Activated CD4-positive, alpha-beta T cell treated with anti-CD3 and anti-CD28 coated beads, Interleukin-2, amount 50 U/mL, for 4 hours (primary cell): ENCODE results near the gene MYADM.
A peak's percentile ranks its signal among the peaks of the same experiment; 100 is the strongest.
"Not testable (repeated sequence)": the region's sequence is repeated elsewhere in the genome, so short reads cannot be mapped to it uniquely, and the experiment has no call there.

Source experiments
- DNase-seq, 2 experiments: peaks; one replicate each; pipeline ENCODE4 v3.0.0-alpha.2; 2020

The MYADM gene

DNA sequence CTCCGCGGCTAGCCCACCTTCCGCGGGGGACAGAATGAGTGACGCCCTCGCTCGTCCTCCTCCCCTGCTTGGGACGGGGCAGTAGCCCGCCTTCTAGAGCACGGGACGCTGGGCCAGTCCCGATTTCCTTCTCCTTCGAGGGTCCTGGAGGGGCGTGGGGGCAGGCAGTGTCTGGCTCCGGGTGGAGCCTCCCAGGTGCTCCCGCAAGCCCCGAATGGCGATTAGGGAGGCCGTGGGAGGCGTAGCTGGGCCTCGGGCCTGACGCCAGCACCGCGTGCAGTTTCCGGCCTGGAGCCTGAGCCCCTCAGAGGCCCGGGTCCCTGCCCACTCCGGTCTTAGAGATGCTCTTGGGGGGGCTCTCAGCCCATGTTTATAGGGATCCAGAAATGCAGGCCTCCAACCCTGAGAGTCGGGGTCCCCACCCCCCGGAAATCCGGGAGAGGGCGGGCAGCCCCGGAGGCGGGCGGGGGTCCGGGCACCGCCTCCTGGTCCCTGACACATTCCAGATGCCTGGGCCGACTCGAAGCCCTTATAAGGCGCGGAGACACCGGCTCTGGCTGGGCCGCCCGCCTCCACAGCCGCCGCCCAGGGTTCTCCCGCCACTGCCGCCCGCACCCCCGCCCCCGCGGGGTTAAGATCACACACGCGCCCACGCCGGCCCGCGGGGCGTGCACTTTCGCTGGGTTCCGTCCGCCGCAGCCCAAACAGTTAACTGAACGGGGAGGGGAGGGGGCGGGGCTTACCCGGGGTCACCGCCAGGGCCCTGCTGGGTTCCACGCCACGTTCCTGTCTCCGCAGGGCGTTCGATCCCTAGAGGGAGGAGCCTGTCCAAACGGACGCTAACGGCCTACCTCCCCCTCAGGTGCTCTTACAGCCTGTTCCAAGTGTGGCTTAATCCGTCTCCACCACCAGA is 1.5 kb downstream of the MYADM start:
- peak; percentile 73 to 79 for DNase-seq

DNA sequence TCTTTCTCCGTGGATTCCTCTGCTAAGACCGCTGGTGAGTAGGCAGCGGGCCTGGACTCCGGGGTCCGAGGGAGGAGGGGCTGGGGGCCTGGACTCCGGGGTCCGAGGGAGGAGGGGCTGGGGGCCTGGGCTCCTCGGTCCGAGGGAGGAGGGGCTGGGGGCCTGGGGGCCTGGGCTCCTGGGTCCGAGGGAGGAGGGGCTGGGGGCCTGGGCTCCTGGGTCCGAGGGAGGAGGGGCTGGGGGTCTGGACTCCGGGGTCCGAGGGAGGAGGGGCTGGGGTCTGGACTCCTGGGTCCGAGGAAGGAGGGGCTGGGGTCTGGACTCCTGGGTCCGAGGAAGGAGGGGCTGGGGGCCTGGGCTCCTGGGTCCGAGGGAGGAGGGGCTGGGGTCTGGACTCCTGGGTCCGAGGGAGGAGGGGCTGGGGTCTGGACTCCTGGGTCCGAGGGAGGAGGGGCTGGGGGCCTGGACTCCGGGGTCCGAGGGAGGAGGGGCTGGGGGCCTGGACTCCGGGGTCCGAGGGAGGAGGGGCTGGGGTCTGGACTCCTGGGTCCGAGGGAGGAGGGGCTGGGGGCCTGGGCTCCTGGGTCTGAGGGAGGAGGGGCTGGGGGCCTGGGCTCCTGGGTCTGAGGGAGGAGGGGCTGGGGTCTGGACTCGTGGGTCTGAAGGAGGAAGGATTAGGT is 2.3 kb downstream of the MYADM start:
- not testable (repeated sequence) for DNase-seq

DNA sequence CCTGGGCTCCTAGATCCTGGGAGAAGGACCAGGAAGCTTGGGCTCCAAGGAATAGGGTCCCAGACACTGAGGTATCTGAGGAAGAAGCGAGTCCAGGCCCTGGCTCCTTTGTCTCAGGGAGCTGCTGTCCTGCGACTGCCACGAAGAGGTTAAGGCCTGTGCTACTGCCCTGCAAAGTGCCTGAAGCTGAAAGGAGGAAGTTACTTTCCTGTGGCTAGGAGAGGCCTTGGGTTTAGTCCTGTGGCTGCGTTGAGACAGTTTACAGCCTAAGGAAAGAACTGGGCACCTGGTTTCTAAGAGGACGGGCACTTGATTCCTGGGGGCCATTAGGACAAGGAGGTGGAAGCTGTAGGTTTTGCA is 2.8 kb downstream of the MYADM start:
- DNase-seq, result no peak

DNA sequence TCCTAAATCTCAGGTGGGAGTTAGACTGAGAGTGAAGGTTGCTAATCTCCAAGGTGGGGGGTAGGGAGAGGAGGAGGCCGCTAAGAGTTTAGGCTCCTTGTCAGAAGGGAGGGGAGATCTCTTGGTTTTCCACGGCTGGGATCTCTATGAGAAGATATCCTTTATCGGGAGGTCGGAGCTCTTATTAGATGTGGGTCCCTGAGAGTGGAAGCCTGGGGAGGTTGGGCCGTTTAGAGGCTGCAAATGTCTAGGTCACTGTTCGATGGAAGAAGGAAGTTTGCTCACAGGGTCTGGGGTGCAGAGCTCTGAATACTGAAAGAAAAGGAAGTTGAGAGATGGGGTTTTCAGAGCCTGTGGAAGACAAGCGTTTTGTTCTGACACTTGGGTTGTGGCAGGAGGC is 3.8 kb downstream of the MYADM start:
- DNase-seq, result no peak

DNA sequence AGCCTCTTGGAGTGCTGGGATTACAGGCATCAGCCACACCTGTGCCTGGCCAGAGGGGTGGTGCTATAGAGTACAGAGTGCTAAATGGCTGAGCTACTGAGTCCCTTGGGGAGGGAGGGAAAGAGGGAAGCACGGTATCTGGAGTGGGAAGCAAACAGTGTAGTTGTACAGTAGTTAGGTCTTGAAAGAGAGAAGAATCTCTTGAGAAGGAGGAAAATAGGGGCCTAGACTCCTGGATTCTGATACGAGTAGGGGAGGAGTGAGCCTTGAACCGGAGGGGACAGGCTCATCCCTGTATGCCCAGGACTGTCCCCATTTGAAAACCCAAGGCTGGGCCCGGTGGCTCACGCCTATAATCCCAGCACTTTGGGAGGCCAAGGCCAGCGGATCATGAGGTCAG is 5.1 kb downstream of the MYADM start:
- no peak for DNase-seq

DNA sequence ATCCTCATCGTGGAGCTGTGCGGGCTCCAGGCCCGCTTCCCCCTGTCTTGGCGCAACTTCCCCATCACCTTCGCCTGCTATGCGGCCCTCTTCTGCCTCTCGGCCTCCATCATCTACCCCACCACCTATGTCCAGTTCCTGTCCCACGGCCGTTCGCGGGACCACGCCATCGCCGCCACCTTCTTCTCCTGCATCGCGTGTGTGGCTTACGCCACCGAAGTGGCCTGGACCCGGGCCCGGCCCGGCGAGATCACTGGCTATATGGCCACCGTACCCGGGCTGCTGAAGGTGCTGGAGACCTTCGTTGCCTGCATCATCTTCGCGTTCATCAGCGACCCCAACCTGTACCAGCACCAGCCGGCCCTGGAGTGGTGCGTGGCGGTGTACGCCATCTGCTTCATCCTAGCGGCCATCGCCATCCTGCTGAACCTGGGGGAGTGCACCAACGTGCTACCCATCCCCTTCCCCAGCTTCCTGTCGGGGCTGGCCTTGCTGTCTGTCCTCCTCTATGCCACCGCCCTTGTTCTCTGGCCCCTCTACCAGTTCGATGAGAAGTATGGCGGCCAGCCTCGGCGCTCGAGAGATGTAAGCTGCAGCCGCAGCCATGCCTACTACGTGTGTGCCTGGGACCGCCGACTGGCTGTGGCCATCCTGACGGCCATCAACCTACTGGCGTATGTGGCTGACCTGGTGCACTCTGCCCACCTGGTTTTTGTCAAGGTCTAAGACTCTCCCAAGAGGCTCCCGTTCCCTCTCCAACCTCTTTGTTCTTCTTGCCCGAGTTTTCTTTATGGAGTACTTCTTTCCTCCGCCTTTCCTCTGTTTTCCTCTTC is 6.3 kb downstream of the MYADM start:
- no peak for DNase-seq

DNA sequence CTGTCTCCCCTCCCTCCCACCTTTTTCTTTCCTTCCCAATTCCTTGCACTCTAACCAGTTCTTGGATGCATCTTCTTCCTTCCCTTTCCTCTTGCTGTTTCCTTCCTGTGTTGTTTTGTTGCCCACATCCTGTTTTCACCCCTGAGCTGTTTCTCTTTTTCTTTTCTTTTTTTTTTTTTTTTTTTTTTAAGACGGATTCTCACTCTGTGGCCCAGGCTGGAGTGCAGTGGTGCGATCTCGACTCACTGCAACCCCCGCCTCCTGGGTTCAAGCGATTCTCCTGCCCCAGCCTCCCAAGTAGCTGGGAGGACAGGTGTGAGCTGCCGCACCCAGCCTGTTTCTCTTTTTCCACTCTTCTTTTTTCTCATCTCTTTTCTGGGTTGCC is 6.9 kb downstream of the MYADM start:
- no peak for DNase-seq

DNA sequence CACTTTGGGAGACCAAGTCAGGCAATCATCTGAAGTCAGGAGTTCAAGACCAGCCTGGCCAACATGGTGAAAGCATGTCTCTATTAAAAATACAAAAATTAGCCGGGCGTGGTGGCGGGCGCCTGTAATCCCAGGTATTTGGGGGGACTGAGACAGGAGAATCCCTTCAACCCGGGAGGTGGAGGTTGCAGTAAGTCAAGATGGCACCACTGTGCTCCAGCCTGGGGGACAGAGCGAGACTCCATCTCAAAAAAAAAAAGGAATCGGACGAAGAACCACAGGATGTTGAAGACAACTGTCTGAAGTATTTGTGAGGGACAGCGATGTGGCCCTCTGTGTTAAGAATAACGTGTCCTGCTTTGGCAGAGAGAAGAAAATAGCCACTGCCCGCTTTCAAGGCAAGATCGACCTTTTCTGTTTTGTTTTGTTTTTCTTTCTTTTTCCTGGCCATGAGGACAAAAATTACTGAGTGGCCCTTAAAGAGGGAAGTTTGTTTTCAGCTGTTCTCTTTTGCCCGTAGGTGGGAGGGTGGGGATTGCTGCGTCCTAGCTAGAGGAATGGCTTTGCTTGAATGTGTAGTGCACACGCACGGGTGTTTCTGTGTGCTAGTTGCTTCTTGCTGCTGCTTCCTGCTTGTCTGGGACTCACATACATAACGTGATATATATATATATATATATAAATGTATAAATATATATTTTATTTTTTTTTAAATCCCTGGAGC is 8.1 kb downstream of the MYADM start:
- no peak for DNase-seq

DNA sequence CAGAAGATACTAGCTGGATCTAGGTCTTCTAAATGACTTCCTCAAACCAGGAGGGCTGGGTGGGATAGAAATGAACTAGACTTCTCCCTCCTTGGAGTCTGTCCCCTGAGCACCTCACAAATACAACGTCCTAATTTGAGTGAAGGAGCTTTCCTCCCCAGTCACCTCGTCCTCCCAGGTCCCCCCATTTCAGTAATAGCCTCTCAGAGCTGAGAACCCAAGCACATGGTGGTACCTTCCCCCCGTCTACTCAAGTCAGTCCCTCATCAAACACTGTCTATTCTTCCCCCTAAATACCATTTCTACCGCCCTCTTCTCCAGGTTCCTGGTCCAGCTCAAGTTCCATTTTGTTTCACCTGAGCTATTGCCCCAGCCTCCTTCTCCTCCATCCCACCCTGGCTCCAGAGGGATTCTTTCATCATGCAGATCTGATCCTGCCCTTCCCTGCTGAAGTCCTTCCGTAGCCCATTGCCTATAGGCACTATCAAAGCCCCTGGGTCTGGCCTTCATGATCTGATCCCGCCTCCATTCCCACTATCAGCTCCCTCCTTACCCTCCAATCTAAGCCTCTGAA is 9.1 kb downstream of the MYADM start:
- DNase-seq, result no peak

DNA sequence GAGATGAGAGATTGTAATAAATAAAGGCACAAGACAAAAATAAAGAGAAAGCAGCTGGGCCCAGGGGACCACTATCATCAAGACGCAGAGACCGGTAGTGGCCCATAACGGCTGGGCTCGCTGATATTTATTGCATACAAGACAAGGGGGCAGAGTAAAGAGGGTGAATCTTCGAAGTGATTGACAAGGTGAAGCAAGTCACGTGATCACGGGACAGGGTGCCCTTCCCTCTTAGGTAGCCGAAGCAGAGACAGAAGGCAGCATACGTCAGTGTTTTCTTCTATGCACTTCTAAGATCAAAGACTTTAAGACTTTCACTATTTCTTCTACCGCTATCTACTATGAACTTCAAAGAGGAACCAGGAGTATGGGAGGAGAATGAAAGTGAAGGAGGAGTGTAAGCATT is 9.7 kb downstream of the MYADM start:
- no peak for DNase-seq

DNA sequence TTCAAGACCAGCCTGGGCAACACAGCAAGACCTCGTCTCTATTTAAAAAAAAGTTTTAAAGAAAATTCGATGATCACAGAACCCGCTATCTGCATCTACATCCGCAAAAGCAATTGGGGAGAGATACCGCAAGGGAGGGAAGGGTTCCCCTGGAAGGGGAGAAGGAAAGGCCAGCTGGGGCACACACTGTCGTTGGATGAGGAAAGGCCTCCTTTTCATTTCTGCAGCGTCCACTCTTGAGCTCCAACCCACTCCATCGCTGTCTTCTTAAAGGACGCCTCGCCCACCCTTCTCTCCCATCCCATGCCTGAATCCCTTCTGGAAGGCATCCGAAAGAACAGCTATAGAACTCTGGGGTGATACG is 11.1 kb downstream of the MYADM start:
- DNase-seq, result no peak

DNA sequence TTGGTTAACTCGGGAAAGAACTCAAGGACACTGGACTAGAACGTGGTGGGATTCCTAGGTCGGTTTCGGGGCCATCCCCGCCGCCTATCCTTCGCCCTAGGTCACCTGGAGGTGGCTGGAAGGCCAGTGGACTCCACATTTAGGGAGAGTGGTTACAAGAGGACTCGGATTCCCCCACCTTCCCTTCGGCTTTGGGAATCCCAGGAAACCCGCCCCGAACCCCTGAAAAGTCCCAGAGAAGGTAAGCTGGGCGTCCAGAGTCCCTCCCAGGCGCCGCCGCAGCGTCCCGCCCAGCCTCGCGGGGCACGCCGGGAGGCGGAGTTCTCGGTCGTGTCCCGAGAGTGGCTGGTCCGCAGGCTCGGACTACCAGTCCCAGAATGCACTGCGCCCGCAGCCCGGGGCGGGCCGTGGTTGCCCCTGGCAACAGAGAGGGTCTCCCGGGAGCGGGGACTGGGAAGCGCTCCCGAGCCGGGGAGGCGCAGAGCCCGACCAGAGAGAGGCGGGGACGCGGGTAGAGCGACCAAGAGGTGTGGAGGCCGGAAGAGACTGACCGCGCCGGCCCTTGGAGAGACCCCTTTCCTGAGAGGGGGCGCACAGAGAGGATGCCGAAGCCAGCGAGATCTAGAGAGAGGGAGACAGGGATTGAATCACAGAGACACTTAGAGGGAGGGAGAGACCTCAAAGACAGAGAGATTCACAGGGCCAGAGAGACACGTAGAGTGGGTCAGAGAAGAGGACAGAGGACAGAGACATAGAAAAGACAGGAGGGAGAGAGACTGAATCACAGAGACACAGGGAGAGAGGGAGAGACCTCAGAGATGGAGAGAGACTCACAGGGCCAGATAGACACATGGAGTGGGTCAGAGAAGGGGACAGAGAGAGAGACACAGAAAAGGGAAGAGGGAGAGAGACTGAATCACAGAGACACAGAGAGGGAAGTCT is 11.7 kb downstream of the MYADM start:
- peak; percentile 61 to 65 for DNase-seq

DNA sequence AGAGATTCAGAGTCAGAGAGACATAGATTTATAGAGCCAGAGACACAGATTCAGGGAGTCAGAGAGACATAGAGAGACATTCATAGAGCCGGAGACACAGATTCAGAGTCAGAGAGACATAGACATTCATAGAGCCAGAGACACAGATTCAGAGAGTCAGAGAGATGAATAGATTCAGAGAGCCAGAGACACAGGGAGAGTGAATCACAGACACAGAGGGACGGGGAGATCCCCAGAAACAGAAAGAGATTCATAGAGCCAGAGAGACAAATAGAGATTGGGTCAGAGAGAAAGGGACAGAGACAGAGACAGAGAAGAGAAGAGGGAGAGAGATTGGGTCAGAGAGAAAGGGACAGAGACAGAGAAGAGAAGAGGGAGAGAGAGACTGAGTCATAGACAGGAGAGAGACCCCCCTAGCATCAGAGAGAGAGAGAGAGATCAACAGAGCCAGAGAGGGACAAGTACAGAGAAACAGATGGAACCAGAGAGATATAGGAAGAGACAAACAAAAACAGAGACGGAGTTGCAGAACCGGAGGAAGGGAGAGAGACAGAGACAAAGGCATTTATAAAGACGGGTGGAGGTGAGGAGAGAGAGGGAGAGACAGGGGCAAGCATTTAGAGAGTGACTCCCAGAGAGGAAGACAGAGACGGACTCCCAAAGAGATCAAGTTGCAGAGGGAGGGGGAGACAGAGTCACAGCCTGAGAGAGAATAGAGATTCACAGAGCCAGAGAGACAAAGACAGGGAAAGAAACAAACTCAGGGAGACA is 13.2 kb downstream of the MYADM start:
- DNase-seq, result no peak

DNA sequence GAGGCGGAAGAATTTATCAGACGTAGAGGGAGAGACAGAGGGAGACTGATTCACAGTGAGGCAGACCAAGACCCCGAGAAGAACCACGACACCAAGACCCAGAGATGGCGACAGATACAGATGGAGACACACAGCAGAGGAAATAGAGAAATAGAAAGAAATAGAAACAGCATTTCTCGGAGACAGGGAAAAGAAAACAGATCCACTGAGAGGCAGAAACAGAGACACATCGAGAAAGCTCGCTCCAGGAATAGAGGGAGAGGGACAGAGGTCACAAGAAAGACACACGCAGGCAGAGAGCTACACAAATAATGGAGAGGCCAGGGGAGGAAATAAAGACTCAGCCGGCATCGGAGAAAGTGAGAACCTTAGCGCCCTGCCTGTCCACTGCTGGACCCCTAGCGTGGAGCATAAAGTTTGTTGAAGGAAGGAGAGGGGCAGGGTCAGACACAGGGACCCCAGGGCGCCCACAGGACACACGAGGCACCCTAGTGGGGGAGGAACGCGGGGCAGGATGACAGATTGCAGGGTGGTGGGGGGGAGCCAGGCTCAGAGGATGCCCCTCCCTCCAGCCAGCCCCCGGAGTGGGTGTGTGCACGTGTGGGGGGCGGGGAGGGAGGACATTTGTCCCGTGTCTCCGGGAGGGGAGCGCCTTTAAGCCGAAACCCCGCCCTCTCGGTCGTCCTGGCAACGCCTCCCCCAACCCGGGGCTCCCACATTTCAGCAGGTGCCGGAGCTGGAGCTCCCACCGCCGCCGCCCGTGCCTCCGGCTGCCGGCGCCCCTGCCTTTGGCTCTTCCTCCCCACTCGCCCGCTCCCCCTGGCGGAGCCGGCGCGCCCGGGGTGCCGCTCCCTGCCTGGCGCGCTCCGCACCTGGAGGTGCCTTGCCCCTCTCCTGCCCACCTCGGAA is 14.1 kb downstream of the MYADM start, which contains the start of gene PRKCG:
PRKCG (plus strand) TSS at position 716 of the 909 bp plus-strand sequence. CDS start 298 bp downstream, outside the sequence.
- peak; percentile 36 to 37 for DNase-seq

DNA sequence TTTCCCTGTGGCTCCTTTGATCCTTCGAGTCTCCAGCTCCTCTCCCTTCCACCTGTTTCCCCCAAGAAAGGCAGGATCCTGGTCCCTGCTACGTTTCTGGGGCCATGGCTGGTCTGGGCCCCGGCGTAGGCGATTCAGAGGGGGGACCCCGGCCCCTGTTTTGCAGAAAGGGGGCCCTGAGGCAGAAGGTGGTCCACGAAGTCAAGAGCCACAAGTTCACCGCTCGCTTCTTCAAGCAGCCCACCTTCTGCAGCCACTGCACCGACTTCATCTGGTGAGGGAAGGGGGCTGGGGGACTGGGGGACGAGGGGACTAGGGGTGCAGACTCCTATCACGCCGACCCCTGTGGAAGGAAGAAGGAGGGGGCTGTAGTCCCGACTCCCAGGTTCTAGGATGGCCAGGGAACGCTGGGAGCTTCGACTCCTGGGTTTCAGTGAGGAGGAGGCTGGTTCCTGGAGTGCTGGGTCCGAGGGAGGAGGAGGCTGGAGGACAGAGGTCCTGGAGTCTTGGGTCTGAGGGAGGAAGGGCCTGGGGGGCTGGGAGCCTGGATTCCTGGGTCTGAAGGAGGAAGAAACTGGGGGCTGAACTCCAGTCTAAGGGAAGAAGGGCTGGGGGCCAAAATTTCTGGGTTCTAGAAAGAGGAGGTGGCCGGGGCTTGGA is 14.8 kb downstream of the MYADM start:
- no peak for DNase-seq

DNA sequence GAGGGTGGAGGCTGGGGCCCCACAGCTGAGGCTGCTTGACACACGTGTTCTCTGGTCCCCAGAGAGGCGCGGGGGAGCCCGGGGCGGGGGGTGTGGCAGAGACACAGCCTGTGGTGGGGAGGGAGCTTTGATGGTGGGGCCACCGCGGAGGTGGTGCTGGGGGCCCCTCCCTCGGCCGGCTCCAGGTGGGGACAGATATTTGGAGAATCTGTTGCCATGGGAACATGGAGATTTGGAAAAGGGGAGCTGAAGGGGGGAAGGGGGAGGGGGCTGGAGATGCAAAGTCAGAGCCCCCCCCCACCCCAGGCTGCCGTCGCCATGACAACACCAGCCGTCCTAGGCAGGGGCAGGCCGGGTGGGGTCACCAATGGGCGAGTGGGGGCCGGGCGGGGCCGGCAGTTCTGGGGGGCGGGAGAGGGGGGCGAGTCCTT is 15.6 kb downstream of the MYADM start:
- no peak for DNase-seq

DNA sequence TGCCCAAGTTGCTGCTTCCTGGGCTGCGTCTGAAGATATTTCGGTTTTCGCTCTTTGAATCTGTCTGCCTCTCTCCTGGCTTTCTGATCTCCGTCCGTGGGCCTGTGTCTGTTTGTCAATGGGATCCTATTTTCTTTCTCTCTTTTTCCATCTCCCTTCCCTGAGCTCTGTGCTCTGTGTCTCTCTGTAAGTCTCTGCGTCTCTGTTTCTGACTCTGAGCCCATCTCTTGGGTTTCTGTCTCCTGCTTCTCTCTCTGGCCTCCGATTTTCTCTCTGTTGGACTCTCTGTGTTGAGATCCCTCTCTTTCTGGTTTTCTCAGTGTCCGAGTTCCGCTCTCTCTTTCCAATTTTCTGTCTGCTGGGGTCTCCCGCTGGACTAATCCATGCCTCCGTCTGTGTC is 16.1 kb downstream of the MYADM start:
- DNase-seq, result no peak

DNA sequence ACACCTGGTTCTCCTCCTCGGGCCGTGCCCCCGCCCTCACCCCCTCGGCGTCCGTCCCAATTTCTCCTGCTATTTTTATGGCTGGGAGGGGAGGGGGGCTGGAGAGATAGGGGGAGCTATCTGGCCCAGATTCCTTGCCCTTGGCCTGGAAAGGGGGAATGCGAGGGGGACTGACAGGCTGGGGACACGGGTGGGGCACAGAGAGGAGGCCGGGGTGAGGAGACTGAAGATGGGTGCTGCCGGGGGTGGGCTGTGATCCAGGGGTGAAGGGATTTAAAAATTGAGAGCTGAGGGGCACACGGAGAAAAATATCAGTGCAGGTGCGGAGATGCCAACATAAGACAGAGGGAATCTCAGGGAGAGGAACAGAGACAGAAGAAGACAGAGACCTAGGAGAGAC is 16.6 kb downstream of the MYADM start:
- no peak for DNase-seq

DNA sequence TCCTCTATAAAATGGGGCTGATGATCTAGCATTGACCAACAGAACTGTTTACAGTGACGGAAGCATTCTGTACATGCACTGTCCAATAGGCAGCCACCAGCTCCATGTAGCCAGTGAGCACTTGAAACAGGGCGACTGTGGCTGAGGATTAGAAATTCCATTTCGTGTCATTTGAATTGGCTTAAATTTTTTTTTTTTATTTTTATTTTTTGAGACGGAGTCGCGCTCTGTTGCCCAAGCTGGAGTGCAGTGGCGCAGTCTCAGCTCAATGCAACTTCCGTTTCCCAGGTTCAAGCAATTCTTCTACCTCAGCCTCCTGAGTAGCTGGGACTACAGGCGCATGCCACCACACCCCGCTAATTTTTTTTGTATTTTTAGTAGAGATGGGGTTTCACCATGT is 17.4 kb downstream of the MYADM start:
- no peak for DNase-seq
